PC-9 (cell line): ENCODE measurements around the gene C1orf232. TPM values are rescaled to one million over a fixed set of nuclear protein-coding genes. Genes with fewer than 3 reads are reported as not detected.

ENCODE experiments used
- BruUV-seq: library from RNA; stranded (reverse); fragments of 400-500 nt; replicated peaks from 2 replicates; lab custom pipeline; 2021; lab: Mats Ljungman, UMichigan
- CTCF ChIA-PET: fragments of 300-600 bp; sonication (Branson Sonifier 250); formaldehyde crosslinking; loops from one replicate; lab custom pipeline; 2022; ENCODE audit warnings: antibody characterized with exemption; lab: Charles Lee
- POLR2A ChIA-PET: fragments of 300-600 bp; sonication (Branson Sonifier 250); formaldehyde crosslinking; loops from one replicate; lab custom pipeline; 2022; ENCODE audit warnings: antibody characterized with exemption; ENCODE audit not compliant: unreplicated experiment; lab: Charles Lee
- DNase-seq, 2 experiments: peaks; one replicate each; pipeline versions ENCODE4 v3.0.0 to v3.0.0-alpha.2; 2015 to 2022; ENCODE audit warnings: mixed read lengths in 1 of 2
- H2AFZ ChIP-seq: fragments of 200-600 bp; sonication (generic); 2 replicates; pipeline ENCODE4 v1.8.1; 2017; ENCODE audit warnings: antibody characterized with exemption
- H3F3A ChIP-seq: fragments of 200-600 bp; sonication (generic); 2 replicates; pipeline ENCODE4 v1.8.1; 2017; ENCODE audit warnings: antibody characterized with exemption, mild to moderate bottlenecking, low read depth; ENCODE audit not compliant: insufficient read depth
- H3K27ac ChIP-seq: fragments of 200-600 bp; sonication (generic); 2 replicates; pipeline ENCODE4 v1.6.1; 2016; ENCODE audit warnings: mixed run types
- H3K27me3 ChIP-seq: fragments of 200-600 bp; sonication (generic); 2 replicates; pipeline ENCODE4 v1.6.1; 2016; ENCODE audit warnings: low read depth, mixed run types; ENCODE audit not compliant: insufficient read depth
- H3K36me3 ChIP-seq: fragments of 200-600 bp; sonication (generic); 2 replicates; pipeline ENCODE4 v1.6.1; 2016; ENCODE audit warnings: low read depth, mixed run types
- H3K4me1 ChIP-seq: fragments of 200-600 bp; sonication (generic); replicated peaks from 2 replicates; pipeline ENCODE4 v1.6.1; 2016; ENCODE audit warnings: mixed run types; ENCODE audit not compliant: insufficient read depth
- H3K4me2 ChIP-seq: fragments of 200-600 bp; sonication (generic); 2 replicates; pipeline ENCODE4 v1.6.1; 2017; ENCODE audit warnings: mixed run types
- H3K4me3 ChIP-seq: fragments of 200-600 bp; sonication (generic); 2 replicates; pipeline ENCODE4 v1.6.1; 2016; ENCODE audit warnings: mixed run types
- H3K79me2 ChIP-seq: fragments of 200-600 bp; sonication (generic); 2 replicates; pipeline ENCODE4 v1.6.1; 2017; ENCODE audit warnings: low read depth, mixed run types
- H3K9me2 ChIP-seq: fragments of 200-600 bp; sonication (generic); 2 replicates; pipeline ENCODE4 v1.8.1; 2017; ENCODE audit warnings: mild to moderate bottlenecking; ENCODE audit not compliant: insufficient read depth
- H3K9me3 ChIP-seq: fragments of 200-600 bp; sonication (generic); 2 replicates; pipeline ENCODE4 v1.8.1; 2016; ENCODE audit warnings: low read depth; ENCODE audit not compliant: insufficient read depth
- H4K20me1 ChIP-seq: fragments of 200-600 bp; sonication (generic); 2 replicates; pipeline ENCODE4 v1.8.1; 2017; ENCODE audit not compliant: insufficient read depth
- EZH2 ChIP-seq: fragments of 200-600 bp; sonication (generic); IDR thresholded peaks from 2 replicates; pipeline ENCODE4 v1.8.0; 2017; ENCODE audit warnings: antibody characterized with exemption, low read depth
- intact Hi-C: fragments of 100-400 bp; cut with micrococcal nuclease; formaldehyde crosslinking; loops from one replicate; pipeline ENCODE4 v1.10.0; 2022; ENCODE audit not compliant: unreplicated experiment
- total RNA-seq: library from RNA; stranded (reverse); gene quantifications from 2 replicates; pipeline ENCODE4 v1.2.3, GENCODE V29; 2021
- TF ChIP-seq, protein P1 (sequence below): fragments of 200-600 bp; sonication (generic); conservative IDR thresholded peaks from 2 replicates; pipeline ENCODE4 v1.6.1; 2017; ENCODE audit warnings: mixed run types, antibody characterized with exemption, mild to moderate bottlenecking, moderate library complexity

Gene C1orf232
- total RNA-seq, 1 experiment from 2014 or later, result not detected

DNA sequence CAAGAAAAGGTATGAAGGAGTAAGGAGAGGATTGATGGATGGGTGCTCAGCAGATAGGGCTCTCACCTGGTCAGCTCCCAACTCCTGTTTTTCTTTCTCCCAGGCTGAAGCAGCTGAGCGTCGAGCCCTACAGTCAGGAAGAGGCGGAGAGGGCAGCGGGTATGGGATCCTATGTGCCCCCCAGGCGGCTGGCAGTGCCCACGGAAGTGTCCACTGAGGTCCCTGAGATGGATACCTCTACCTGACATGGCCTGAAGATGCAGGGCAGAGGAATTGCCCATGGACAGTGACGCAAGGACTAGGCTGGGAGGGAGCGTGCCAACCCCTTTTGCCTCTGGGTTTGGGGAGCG, 1.7 kb upstream of the C1orf232 start:
- 0 out of 2 replicates have a peak, but pooled peaks cover 16% of the 10 kb centered on the region for H3F3A ChIP-seq
- no peak for DNase-seq
- no peaks in the 10 kb centered on the region for H3K9me3 ChIP-seq
- no peaks in the 10 kb centered on the region for H3K9me2 ChIP-seq
- H3K27ac ChIP-seq, result no peak overlapping the region
- H4K20me1 ChIP-seq, result no peaks in the 10 kb centered on the region
- peak overlapping the region; percentile 95; the same call in 1 of the 2 replicates for H2AFZ ChIP-seq
- peak overlapping the region; percentile 99 for H3K4me3 ChIP-seq
- peaks cover 6% of the 10 kb centered on the region; the same call in 1 of the 2 replicates for H3K4me1 ChIP-seq
- no peaks in the 10 kb centered on the region for H3K27me3 ChIP-seq
- intact Hi-C loops, result loop anchor here (10.0 kb wide), 1 partner anchor 244 kb away; the partner anchor contains the start of gene LIN28A
- peak overlapping the region; percentile 96 for H3K4me2 ChIP-seq
- ChIA-PET CTCF (interaction anchor here (1.0 to 1.4 kb wide), 2 partner anchors 64 to 247 kb away, joined by 3 to 8 read pairs; partner anchors contain the start of gene CEP85), POLR2A (interaction anchor here (0.6 kb wide), 1 partner anchor 30 kb away, joined by 3 read pairs; no protein-coding TSS in a partner anchor)
- TF ChIP-seq EZH2, result no peak
- TF ChIP-seq, protein P1, sequence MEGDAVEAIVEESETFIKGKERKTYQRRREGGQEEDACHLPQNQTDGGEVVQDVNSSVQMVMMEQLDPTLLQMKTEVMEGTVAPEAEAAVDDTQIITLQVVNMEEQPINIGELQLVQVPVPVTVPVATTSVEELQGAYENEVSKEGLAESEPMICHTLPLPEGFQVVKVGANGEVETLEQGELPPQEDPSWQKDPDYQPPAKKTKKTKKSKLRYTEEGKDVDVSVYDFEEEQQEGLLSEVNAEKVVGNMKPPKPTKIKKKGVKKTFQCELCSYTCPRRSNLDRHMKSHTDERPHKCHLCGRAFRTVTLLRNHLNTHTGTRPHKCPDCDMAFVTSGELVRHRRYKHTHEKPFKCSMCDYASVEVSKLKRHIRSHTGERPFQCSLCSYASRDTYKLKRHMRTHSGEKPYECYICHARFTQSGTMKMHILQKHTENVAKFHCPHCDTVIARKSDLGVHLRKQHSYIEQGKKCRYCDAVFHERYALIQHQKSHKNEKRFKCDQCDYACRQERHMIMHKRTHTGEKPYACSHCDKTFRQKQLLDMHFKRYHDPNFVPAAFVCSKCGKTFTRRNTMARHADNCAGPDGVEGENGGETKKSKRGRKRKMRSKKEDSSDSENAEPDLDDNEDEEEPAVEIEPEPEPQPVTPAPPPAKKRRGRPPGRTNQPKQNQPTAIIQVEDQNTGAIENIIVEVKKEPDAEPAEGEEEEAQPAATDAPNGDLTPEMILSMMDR, result no peak
- H3K79me2 ChIP-seq, result peaks cover 16% of the 10 kb centered on the region
- no TSS peak for BruUV-seq
- H3K36me3 ChIP-seq, result no peaks in the 10 kb centered on the region

DNA sequence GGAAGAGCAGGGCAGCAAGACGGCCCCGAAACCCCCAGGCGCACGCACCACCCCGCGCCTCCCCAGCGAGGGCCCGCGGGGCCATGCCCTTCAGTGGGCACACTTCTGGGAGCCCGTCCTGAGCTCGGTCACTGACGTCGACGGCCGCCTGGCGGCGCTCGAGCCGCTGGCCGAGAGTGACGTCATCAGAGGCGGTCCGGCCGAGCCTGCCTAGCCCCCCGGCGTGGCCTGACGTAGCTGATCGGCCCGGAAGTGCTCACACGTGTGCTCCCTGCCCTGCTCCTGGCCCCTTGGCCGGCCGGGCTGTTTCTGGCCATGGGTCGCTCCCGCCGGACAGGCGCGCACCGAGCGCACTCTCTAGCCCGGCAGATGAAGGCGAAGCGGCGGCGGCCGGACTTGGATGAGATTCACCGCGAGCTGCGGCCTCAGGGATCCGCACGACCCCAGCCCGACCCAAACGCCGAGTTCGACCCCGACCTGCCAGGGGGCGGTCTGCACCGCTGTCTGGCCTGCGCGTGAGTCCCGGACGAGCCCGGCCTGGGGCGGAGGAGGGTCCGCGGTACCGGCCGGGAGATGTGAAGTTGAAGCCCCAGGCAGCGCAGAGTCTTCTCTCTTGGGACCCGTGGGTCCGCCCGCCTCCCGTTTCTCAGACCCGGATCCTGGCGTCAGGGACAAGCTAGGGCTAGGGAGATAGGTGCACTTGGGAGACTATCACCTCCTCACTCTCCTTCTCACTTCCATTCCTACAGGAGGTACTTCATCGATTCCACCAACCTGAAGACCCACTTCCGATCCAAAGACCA, 1.1 kb upstream of the C1orf232 start, which contains the start of gene ZNF593:
Gene ZNF593, plus strand, starts transcription at position 240 of the 803 bp plus-strand sequence. Its CDS starts 76 bp downstream, at position 316.
- intact Hi-C loops, result loop anchor here (10.0 kb wide), 2 partner anchors 245 to 275 kb away; partner anchors contain the start of gene LIN28A
- Histone ChIP-seq H3K36me3 (no peaks in the 10 kb centered on the region), H3K79me2 (peaks cover 16% of the 10 kb centered on the region), H3K27me3 (no peaks in the 10 kb centered on the region), H3F3A (0 out of 2 replicates have a peak, but pooled peaks cover 10% of the 10 kb centered on the region), H3K27ac (no peak within 1 kb of the TSS), H4K20me1 (no peaks in the 10 kb centered on the region), H3K4me3 (peak within 1 kb of the TSS; percentile 99), H3K9me3 (no peaks in the 10 kb centered on the region), H3K4me2 (peak within 1 kb of the TSS; percentile 96), H3K9me2 (no peaks in the 10 kb centered on the region), H3K4me1 (peaks cover 6% of the 10 kb centered on the region; the same call in 1 of the 2 replicates), H2AFZ (peak within 1 kb of the TSS; percentile 95)
- peak; percentile 81 to 89 for DNase-seq
- ChIA-PET POLR2A (interaction anchor here (0.5 to 0.6 kb wide), 2 partner anchors 8 to 31 kb away, joined by 3 to 5 read pairs; partner anchors contain the start of gene CNKSR1), CTCF (interaction anchor here (1.0 to 1.4 kb wide), 4 partner anchors 14 to 247 kb away, joined by 3 to 8 read pairs (median 3); partner anchors contain the start of gene CEP85)
- TSS peak; percentile 75 for BruUV-seq
- TF ChIP-seq, protein P1, result peak; percentile 86
- TF ChIP-seq EZH2, result no peak

DNA sequence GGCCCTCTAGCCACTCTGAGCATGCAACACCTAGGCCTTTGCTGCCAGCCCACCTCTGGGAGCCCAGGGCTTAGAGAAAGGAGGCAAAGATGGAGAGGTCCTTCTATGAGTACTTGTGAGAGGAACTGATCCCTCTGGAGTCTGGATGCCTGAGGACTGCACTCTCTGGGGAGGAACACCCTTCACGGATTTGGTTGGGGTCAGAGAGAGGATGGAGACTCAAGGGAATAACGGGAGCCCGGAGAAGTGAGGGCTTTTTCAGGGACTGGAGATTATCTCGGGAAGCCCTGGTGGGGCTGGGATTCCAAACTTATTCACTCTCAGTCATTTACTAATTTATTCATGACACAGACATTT, 413 bp upstream of the C1orf232 start:
- Histone ChIP-seq H2AFZ (peak overlapping the region; percentile 95; the same call in 1 of the 2 replicates), H3K9me2 (no peaks in the 10 kb centered on the region), H3K4me2 (peak overlapping the region; percentile 96)

More for the DNA sequence above, 413 bp upstream of the C1orf232 start:
- BruUV-seq, result no TSS peak
- Histone ChIP-seq H3K27me3 (no peaks in the 10 kb centered on the region), H4K20me1 (no peaks in the 10 kb centered on the region), H3F3A (0 out of 2 replicates have a peak, but pooled peaks cover 8% of the 10 kb centered on the region), H3K36me3 (no peaks in the 10 kb centered on the region), H3K4me3 (peak overlapping the region; percentile 99; the same call in 1 of the 2 replicates), H3K4me1 (peaks cover 6% of the 10 kb centered on the region; the same call in 1 of the 2 replicates), H3K79me2 (peaks cover 16% of the 10 kb centered on the region), H3K9me3 (no peaks in the 10 kb centered on the region), H3K27ac (no peak overlapping the region)
- TF ChIP-seq, protein P1, result no peak
- TF ChIP-seq EZH2, result no peak
- CTCF ChIA-PET, result interaction anchor here (1.0 to 1.4 kb wide), 3 partner anchors 13 to 248 kb away, joined by 3 to 8 read pairs (median 3); no protein-coding TSS in a partner anchor
- POLR2A ChIA-PET, result interaction anchor here (0.5 kb wide), 1 partner anchor 8 kb away, joined by 5 read pairs; the partner anchor contains the start of gene CNKSR1
- DNase-seq, result no peak
- intact Hi-C loops, result loop anchor here (10.0 kb wide), 1 partner anchor 274 kb away; no protein-coding TSS in a partner anchor
